Panc1 (cell line): ENCODE data around the gene ZCCHC14. TPM values are rescaled to one million over a fixed set of nuclear protein-coding genes. Genes with fewer than 3 reads are reported as not detected.

ENCODE experiments used
- ATAC-seq: fragments of 200-7000 bp; cut with Tn5 transposase; 2 replicates; pipeline ENCODE4 v1.9.1; 2020; ENCODE audit warnings: mild to moderate bottlenecking, moderate library complexity
- BruUV-seq: library from RNA; stranded (reverse); fragments of 400-500 nt; replicated peaks from 2 replicates; lab custom pipeline; 2021; lab: Mats Ljungman, UMichigan
- CTCF ChIA-PET: fragments of 300-600 bp; sonication (Branson Sonifier 250); formaldehyde crosslinking; loops from one replicate; lab custom pipeline; 2022; ENCODE audit warnings: antibody characterized with exemption; lab: Charles Lee
- POLR2A ChIA-PET: fragments of 300-600 bp; sonication (Branson Sonifier 250); formaldehyde crosslinking; loops from one replicate; lab custom pipeline; 2022; ENCODE audit warnings: antibody characterized with exemption; lab: Charles Lee
- DNase-seq: peaks from one replicate; pipeline ENCODE4 v3.0.0-alpha.2; 2010; ENCODE audit warnings: low read depth, low spot score
- H3K27ac ChIP-seq: 2 replicates; pipeline ENCODE4 v1.5.1; 2011; ENCODE audit warnings: mild to moderate bottlenecking, low read length, inconsistent platforms
- H3K27me3 ChIP-seq: fragments of 200-500 bp; sonication (Bioruptor generic); 2 replicates; pipeline ENCODE4 v1.6.0; 2014; ENCODE audit warnings: low read length, inconsistent platforms; ENCODE audit not compliant: control insufficient read depth, insufficient read depth
- H3K36me3 ChIP-seq: fragments of 200-500 bp; sonication (Bioruptor generic); 2 replicates; pipeline ENCODE4 v1.5.1; 2014; ENCODE audit warnings: inconsistent platforms, mild to moderate bottlenecking, low read length, moderate library complexity; ENCODE audit not compliant: control insufficient read depth, insufficient read depth
- H3K4me1 ChIP-seq: 2 replicates; pipeline ENCODE4 v1.5.1; 2011; ENCODE audit warnings: inconsistent platforms, mild to moderate bottlenecking, low read length, moderate library complexity; ENCODE audit not compliant: control insufficient read depth, insufficient read depth
- H3K4me3 ChIP-seq, 2 experiments: 2 replicates each; pipeline ENCODE4 v1.5.1; 2011 to 2012; ENCODE audit warnings: low read depth in 2 of 2, low read length in 2 of 2, mild to moderate bottlenecking in 2 of 2, inconsistent platforms in 1 of 2, moderate library complexity in 1 of 2
- H3K9me3 ChIP-seq: fragments of 200-500 bp; sonication (Bioruptor generic); 2 replicates; pipeline ENCODE4 v1.5.1; 2014; ENCODE audit warnings: low read depth, mild to moderate bottlenecking, inconsistent platforms, low read length, moderate library complexity; ENCODE audit not compliant: control insufficient read depth, insufficient read depth
- POLR2AphosphoS5 ChIP-seq: IDR thresholded peaks from 2 replicates; pipeline ENCODE4 v1.6.1; 2012; ENCODE audit warnings: mild to moderate bottlenecking, low read depth, low read length, moderate library complexity
- SIN3A ChIP-seq: IDR thresholded peaks from 2 replicates; pipeline ENCODE4 v1.6.1; 2012; ENCODE audit warnings: low read depth, mild to moderate bottlenecking, low read length, moderate library complexity, borderline replicate concordance; ENCODE audit not compliant: insufficient read depth
- TCF7L2 ChIP-seq: IDR thresholded peaks from 2 replicates; pipeline ENCODE4 v1.6.1; 2011; ENCODE audit warnings: mild to moderate bottlenecking, low read depth, low read length, inconsistent platforms
- in situ Hi-C: cut with HindIII; loops from 2 replicates; pipeline ENCODE4 v1.10.0; 2016; ENCODE audit warnings: low sequenced_read_pairs, low pct_unique_long_range_greater_than_20kb
- intact Hi-C: fragments of 100-400 bp; cut with micrococcal nuclease; formaldehyde crosslinking; loops from one replicate; pipeline ENCODE4 v1.10.0; 2022; ENCODE audit not compliant: unreplicated experiment
- total RNA-seq: library from RNA; stranded (reverse); gene quantifications from one replicate; pipeline ENCODE4 v1.2.1, GENCODE V29; 2021; ENCODE audit not compliant: unreplicated experiment
- TF ChIP-seq, protein P1 (sequence below): fragments of 450-650 bp; IDR thresholded peaks from 2 replicates; pipeline ENCODE4 v1.5.1; 2017; ENCODE audit warnings: mild to moderate bottlenecking
- TF ChIP-seq, protein P2 (sequence below), 2 experiments: IDR thresholded peaks; 2 replicates each; pipeline ENCODE4 v1.6.1; 2011 to 2012; ENCODE audit warnings: low read depth in 2 of 2, control low read depth in 1 of 2, low read length in 1 of 2, mild to moderate bottlenecking in 1 of 2, moderate library complexity in 1 of 2; ENCODE audit not compliant: insufficient read depth in 1 of 2

ZCCHC14 gene
- total RNA-seq, 1 experiment from 2014 or later = 35.0 TPM

DNA sequence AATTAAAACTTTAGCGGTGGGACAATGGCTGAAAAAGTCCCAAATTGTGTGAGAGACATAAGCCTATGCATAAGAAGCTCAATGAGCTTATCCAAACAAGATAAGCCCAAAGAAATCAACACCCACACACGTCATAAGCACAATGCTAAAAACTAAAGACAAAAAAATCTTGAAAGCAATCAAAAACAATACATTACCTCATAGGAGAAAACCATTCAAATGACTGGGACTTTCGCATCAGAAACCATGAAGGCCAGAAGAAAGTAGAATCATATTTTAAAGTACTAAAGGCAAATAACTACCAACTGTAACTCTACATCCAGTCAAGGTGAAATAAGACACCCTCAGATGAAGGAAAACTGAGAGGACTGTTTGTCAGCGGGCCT lies 50.2 kb downstream of the ZCCHC14 start:
- Histone ChIP-seq H3K27me3 (no peaks in the 10 kb centered on the region), H3K27ac (no peak overlapping the region), H3K9me3 (no peaks in the 10 kb centered on the region), H3K36me3 (peaks cover 3% of the 10 kb centered on the region; the same call in 1 of the 2 replicates), H3K4me3 (no peak overlapping the region), H3K4me1 (no peaks in the 10 kb centered on the region)
- DNase-seq = no peak
- no peak for ATAC-seq
- ChIA-PET CTCF (no interaction called here), POLR2A (no interaction called here)
- in situ Hi-C loops (no loop called here), intact Hi-C loops (no loop called here)
- no TSS peak for BruUV-seq
- TF ChIP-seq SIN3A (no peak), TCF7L2 (no peak), POLR2AphosphoS5 (no peak)
- TF ChIP-seq, protein P1, sequence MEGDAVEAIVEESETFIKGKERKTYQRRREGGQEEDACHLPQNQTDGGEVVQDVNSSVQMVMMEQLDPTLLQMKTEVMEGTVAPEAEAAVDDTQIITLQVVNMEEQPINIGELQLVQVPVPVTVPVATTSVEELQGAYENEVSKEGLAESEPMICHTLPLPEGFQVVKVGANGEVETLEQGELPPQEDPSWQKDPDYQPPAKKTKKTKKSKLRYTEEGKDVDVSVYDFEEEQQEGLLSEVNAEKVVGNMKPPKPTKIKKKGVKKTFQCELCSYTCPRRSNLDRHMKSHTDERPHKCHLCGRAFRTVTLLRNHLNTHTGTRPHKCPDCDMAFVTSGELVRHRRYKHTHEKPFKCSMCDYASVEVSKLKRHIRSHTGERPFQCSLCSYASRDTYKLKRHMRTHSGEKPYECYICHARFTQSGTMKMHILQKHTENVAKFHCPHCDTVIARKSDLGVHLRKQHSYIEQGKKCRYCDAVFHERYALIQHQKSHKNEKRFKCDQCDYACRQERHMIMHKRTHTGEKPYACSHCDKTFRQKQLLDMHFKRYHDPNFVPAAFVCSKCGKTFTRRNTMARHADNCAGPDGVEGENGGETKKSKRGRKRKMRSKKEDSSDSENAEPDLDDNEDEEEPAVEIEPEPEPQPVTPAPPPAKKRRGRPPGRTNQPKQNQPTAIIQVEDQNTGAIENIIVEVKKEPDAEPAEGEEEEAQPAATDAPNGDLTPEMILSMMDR = no peak
- TF ChIP-seq, protein P2, sequence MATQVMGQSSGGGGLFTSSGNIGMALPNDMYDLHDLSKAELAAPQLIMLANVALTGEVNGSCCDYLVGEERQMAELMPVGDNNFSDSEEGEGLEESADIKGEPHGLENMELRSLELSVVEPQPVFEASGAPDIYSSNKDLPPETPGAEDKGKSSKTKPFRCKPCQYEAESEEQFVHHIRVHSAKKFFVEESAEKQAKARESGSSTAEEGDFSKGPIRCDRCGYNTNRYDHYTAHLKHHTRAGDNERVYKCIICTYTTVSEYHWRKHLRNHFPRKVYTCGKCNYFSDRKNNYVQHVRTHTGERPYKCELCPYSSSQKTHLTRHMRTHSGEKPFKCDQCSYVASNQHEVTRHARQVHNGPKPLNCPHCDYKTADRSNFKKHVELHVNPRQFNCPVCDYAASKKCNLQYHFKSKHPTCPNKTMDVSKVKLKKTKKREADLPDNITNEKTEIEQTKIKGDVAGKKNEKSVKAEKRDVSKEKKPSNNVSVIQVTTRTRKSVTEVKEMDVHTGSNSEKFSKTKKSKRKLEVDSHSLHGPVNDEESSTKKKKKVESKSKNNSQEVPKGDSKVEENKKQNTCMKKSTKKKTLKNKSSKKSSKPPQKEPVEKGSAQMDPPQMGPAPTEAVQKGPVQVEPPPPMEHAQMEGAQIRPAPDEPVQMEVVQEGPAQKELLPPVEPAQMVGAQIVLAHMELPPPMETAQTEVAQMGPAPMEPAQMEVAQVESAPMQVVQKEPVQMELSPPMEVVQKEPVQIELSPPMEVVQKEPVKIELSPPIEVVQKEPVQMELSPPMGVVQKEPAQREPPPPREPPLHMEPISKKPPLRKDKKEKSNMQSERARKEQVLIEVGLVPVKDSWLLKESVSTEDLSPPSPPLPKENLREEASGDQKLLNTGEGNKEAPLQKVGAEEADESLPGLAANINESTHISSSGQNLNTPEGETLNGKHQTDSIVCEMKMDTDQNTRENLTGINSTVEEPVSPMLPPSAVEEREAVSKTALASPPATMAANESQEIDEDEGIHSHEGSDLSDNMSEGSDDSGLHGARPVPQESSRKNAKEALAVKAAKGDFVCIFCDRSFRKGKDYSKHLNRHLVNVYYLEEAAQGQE (IDR thresholded peaks at IDR 0.05; ENCODE audit: insufficient read depth in 1 of 2, low read depth in 2 of 2, low read length in 1 of 2) = no peak

DNA sequence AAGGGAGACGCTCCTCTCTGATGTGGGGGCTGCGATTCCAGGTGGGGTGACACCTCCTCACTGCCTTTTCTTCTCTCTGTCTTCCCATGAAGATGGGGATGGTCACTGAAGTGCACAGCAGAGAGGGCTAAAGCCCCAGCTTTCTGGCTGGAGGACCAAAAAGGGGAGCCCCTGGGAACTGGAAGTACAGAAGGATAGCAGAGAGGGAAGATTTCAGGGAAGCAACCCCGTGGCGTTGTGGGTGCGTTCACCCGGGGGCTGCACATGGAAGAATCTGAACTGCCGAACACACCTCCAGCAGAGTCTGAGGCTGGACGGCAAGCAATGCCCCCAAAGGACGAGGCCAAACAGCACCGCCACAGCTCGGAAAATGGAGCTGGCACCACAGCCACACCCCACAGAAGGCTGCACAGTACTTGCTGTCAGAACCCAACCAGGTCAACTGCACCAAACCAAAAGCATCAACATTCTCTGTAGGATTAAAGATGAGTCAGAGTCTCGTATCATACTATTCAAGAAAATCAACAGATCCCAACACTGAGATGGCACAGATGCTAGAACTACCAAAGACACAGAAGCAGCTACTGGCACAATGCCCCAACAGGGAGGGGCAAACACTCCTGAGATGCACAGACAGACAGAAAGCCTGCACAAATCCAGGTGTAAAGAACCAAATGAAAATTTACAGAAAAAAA lies 50.8 kb downstream of the ZCCHC14 start:
- ChIA-PET POLR2A (no interaction called here), CTCF (no interaction called here)
- Histone ChIP-seq H3K27ac (no peak overlapping the region), H3K4me1 (no peaks in the 10 kb centered on the region), H3K9me3 (no peaks in the 10 kb centered on the region), H3K36me3 (peaks cover under 1% of the 10 kb centered on the region; the same call in 1 of the 2 replicates), H3K27me3 (no peaks in the 10 kb centered on the region), H3K4me3 (no peak overlapping the region)
- intact Hi-C loops (no loop called here), in situ Hi-C loops (no loop called here)
- no TSS peak for BruUV-seq
- no peak for DNase-seq
- ATAC-seq = no peak
- no peak for TF ChIP-seq SIN3A
- TF ChIP-seq, protein P2 (IDR thresholded peaks at IDR 0.05; ENCODE audit: insufficient read depth in 1 of 2, low read depth in 2 of 2, low read length in 1 of 2) = no peak
- no peak for TF ChIP-seq POLR2AphosphoS5
- TF ChIP-seq, protein P1 = no peak
- TF ChIP-seq TCF7L2 = no peak
